Smooth muscle cell (in vitro differentiated cells): ENCODE measurements around the gene DAB2. TPM values are rescaled to one million over a fixed set of nuclear protein-coding genes. Genes with fewer than 3 reads are reported as not detected.

Source experiments
- DNase-seq: peaks from one replicate; lab custom pipeline; 2025; ENCODE audit not compliant: unreplicated experiment; lab: John Stamatoyannopoulos, UW
- H2AFZ ChIP-seq: fragments of 200-600 bp; sonication (generic); 2 replicates; pipeline ENCODE4 v1.6.0; 2016; ENCODE audit warnings: antibody characterized with exemption, low read depth, mild to moderate bottlenecking
- H3F3A ChIP-seq: fragments of 200-600 bp; sonication (generic); 2 replicates; pipeline ENCODE4 v1.6.0; 2017; ENCODE audit warnings: antibody characterized with exemption, low read depth
- H3K27ac ChIP-seq: fragments of 200-600 bp; sonication (generic); 2 replicates; pipeline ENCODE4 v1.5.1; 2016; ENCODE audit warnings: low read depth, mild to moderate bottlenecking
- H3K27me3 ChIP-seq: fragments of 200-600 bp; sonication (generic); 2 replicates; pipeline ENCODE4 v1.6.1; 2016; ENCODE audit warnings: low read depth, mild to moderate bottlenecking
- H3K36me3 ChIP-seq: fragments of 200-600 bp; sonication (generic); 2 replicates; pipeline ENCODE4 v1.5.1; 2016; ENCODE audit warnings: low read depth
- H3K4me1 ChIP-seq: fragments of 200-600 bp; sonication (generic); 2 replicates; pipeline ENCODE4 v1.5.1; 2016; ENCODE audit warnings: low read depth
- H3K4me2 ChIP-seq: fragments of 200-600 bp; sonication (generic); 2 replicates; pipeline ENCODE4 v1.6.0; 2016; ENCODE audit warnings: mild to moderate bottlenecking
- H3K4me3 ChIP-seq: fragments of 200-600 bp; sonication (generic); 2 replicates; pipeline ENCODE4 v1.5.1; 2016; ENCODE audit warnings: mild to moderate bottlenecking
- H3K79me2 ChIP-seq: fragments of 200-600 bp; sonication (generic); 2 replicates; pipeline ENCODE4 v1.6.0; 2016; ENCODE audit warnings: low read depth, mild to moderate bottlenecking
- H3K9ac ChIP-seq: fragments of 200-600 bp; sonication (generic); 2 replicates; pipeline ENCODE4 v1.6.0; 2016; ENCODE audit warnings: low read depth
- H3K9me3 ChIP-seq: fragments of 200-600 bp; sonication (generic); replicated peaks from 2 replicates; pipeline ENCODE4 v1.5.1; 2016; ENCODE audit warnings: low read depth
- H4K20me1 ChIP-seq: fragments of 200-600 bp; sonication (generic); 2 replicates; pipeline ENCODE4 v1.6.0; 2016; ENCODE audit warnings: low read depth
- WGBS: methylation state at CpG from one replicate; pipeline ENCODE4 v1.1.7; 2016; ENCODE audit warnings: low lambda C conversion rate; 5-methylcytosine and 5-hydroxymethylcytosine counted together
- polyA plus RNA-seq: library from polyadenylated mRNA; unstranded; fragments of >200 nt; fragmentation: Nextera tagmentation; extraction: Ambion mirVana; gene quantifications from 2 replicates; pipeline ENCODE4 v1.2.1, GENCODE V29; 2016
- total RNA-seq: library from RNA; depleted of rRNA; stranded (reverse); fragments of >200 nt; gene quantifications from 2 replicates; pipeline ENCODE4 v1.2.3, GENCODE V29; 2014
- TF ChIP-seq, protein P1 (sequence below): fragments of 200-600 bp; sonication (generic); IDR thresholded peaks from 2 replicates; pipeline ENCODE4 v1.5.1; 2017; ENCODE audit warnings: borderline replicate concordance, mild to moderate bottlenecking, antibody characterized with exemption; ENCODE audit not compliant: insufficient read depth, poor library complexity, severe bottlenecking

Gene DAB2
- total and polyA plus RNA-seq, 2 experiments from 2014 or later, result 87.2 to 105 TPM

DNA sequence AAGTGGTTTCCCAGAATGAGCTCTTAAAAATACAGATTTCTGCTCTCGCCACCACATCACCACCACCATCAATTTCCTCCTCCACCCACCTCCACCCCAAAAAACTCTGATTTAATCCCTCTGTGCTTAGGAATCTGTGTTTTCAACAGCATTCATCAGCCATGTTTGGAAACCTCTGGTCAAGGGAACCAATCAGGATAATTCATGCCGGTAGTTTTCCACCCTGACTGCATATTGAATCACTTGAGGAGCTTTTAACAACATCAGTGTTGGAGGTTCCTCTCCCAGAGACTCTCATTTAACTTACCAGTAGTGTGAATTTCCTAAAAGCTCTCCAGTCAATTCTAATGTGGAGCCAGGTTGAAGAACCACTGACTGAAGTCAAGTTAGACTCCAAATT lies 46.0 kb upstream of the DAB2 start:
- no peak for DNase-seq
- TF ChIP-seq, protein P1, sequence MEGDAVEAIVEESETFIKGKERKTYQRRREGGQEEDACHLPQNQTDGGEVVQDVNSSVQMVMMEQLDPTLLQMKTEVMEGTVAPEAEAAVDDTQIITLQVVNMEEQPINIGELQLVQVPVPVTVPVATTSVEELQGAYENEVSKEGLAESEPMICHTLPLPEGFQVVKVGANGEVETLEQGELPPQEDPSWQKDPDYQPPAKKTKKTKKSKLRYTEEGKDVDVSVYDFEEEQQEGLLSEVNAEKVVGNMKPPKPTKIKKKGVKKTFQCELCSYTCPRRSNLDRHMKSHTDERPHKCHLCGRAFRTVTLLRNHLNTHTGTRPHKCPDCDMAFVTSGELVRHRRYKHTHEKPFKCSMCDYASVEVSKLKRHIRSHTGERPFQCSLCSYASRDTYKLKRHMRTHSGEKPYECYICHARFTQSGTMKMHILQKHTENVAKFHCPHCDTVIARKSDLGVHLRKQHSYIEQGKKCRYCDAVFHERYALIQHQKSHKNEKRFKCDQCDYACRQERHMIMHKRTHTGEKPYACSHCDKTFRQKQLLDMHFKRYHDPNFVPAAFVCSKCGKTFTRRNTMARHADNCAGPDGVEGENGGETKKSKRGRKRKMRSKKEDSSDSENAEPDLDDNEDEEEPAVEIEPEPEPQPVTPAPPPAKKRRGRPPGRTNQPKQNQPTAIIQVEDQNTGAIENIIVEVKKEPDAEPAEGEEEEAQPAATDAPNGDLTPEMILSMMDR, result no peak
- Histone ChIP-seq H3K9ac (no peak overlapping the region), H3F3A (no peaks in the 10 kb centered on the region), H3K79me2 (no peaks in the 10 kb centered on the region), H3K36me3 (no peaks in the 10 kb centered on the region), H3K27me3 (no peaks in the 10 kb centered on the region), H3K4me2 (no peak overlapping the region), H3K27ac (no peak overlapping the region), H3K4me3 (no peak overlapping the region), H3K9me3 (no peaks in the 10 kb centered on the region), H4K20me1 (no peaks in the 10 kb centered on the region), H3K4me1 (no peaks in the 10 kb centered on the region), H2AFZ (no peak overlapping the region)
- WGBS, result 91% methylated on average over 2 of the region's 2 CpGs

DNA sequence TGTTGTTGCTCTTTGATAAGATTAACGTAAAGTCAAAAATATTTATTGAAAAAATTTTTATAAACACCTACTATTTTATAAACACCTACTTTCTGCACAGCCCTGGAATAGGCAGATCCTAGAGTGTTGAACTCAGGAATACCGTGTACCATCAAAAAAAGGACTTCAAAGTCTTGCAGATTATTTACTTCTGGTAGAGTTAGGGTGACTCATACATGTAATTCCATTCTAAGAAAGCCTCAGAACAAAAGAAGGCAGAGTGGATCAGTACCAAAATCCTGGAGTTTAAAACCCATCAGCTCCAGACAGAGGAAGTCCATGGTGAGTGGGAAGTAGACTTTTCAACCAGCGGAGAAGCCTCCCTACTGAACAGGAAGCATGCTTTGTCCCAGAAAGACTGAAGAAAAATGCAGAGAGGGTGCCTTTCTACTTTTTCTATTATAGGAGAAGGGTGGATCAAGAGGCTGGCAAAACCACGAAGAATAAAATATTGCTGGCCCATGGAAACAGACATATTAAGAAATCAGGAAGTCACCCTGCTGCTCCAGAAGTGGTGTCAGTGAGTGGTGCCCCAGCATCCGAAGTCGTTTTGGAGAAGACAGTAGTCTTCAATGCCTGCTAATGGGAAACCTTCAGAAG lies 45.1 kb upstream of the DAB2 start:
- no peaks in the 10 kb centered on the region for H4K20me1 ChIP-seq
- no peak overlapping the region for H3K9ac ChIP-seq
- no peaks in the 10 kb centered on the region for H3K4me1 ChIP-seq
- no peak for DNase-seq
- 86% methylated on average over 6 of the region's 6 CpGs for WGBS
- no peaks in the 10 kb centered on the region for H3K36me3 ChIP-seq
- H3F3A ChIP-seq, result no peaks in the 10 kb centered on the region
- no peak overlapping the region for H2AFZ ChIP-seq
- no peak overlapping the region for H3K4me2 ChIP-seq
- no peaks in the 10 kb centered on the region for H3K27me3 ChIP-seq
- no peaks in the 10 kb centered on the region for H3K9me3 ChIP-seq
- TF ChIP-seq, protein P1, result no peak
- H3K4me3 ChIP-seq, result no peak overlapping the region
- H3K27ac ChIP-seq, result no peak overlapping the region
- H3K79me2 ChIP-seq, result no peaks in the 10 kb centered on the region

DNA sequence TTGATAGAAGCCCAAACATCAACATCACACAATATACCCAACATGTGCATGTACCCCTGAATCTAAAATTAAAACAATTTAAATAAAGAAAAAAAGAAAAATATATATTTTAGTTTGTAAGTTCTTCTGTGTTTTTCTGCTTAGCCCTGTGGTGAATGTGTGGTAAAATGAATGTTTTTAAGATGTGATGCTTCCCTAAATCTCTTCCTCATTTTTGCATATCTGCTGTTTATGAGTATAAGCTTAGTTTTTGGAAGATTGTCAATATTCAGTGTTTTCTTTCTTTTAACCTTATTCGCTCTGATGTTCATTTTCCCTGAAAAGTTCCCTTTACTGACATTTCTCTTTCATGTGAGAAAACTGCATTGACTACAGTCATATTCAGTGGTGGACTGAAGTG lies 44.4 kb upstream of the DAB2 start:
- no peaks in the 10 kb centered on the region for H3K4me1 ChIP-seq
- no peak overlapping the region for H3K27ac ChIP-seq
- no peaks in the 10 kb centered on the region for H3K9me3 ChIP-seq
- no peak overlapping the region for H3K9ac ChIP-seq
- H3K4me2 ChIP-seq, result no peak overlapping the region
- TF ChIP-seq, protein P1, result no peak
- no peaks in the 10 kb centered on the region for H3F3A ChIP-seq
- no peaks in the 10 kb centered on the region for H3K27me3 ChIP-seq
- no peak for DNase-seq
- H3K36me3 ChIP-seq, result no peaks in the 10 kb centered on the region
- no peaks in the 10 kb centered on the region for H4K20me1 ChIP-seq
- 98% methylated on average over 1 of the region's 1 CpG for WGBS
- H2AFZ ChIP-seq, result no peak overlapping the region
- H3K4me3 ChIP-seq, result no peak overlapping the region
- no peaks in the 10 kb centered on the region for H3K79me2 ChIP-seq

DNA sequence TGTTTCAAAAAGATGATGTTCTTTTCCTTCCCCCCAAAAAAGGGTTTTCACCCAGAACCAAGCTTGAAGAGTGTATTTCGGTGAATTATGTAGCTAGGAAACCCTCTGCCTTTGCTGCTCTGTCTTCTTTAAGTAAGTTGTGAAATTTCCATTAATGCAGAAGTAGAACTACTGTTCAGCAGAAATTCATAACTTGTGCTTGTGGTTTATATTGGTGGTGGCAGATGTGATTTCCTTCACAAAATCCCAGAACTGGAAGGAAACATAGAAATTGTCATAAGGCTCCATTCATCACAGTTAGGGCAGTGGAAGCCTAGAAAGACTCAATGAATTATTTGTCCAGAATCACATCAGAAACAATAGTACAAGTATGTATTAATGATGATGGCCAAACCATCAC lies 42.1 kb upstream of the DAB2 start:
- TF ChIP-seq, protein P1, result no peak
- Histone ChIP-seq H3K36me3 (no peaks in the 10 kb centered on the region), H3K9me3 (no peaks in the 10 kb centered on the region), H2AFZ (no peak overlapping the region), H3K79me2 (no peaks in the 10 kb centered on the region), H3K9ac (no peak overlapping the region), H3K27ac (no peak overlapping the region), H3K4me1 (no peaks in the 10 kb centered on the region), H3K27me3 (no peaks in the 10 kb centered on the region), H3K4me2 (no peak overlapping the region), H3F3A (no peaks in the 10 kb centered on the region), H3K4me3 (no peak overlapping the region), H4K20me1 (no peaks in the 10 kb centered on the region)
- no peak for DNase-seq
- 88% methylated on average over 1 of the region's 1 CpG for WGBS
